Measurements from ENCODE around the gene GRM8.
"Not testable (repeated sequence)": the region's sequence is repeated elsewhere in the genome, so short reads cannot be mapped to it uniquely, and the experiment has no call there.

The GRM8 gene

GRCh38 chr7:126905255-126905654 is 347.5 kb downstream of the GRM8 start:
- not testable (repeated sequence) for DNase-seq

- not testable (repeated sequence) for DNase-seq
Measured at GRCh38 chr7:126901041-126901765, 351.5 kb downstream of the GRM8 start.

DNA sequence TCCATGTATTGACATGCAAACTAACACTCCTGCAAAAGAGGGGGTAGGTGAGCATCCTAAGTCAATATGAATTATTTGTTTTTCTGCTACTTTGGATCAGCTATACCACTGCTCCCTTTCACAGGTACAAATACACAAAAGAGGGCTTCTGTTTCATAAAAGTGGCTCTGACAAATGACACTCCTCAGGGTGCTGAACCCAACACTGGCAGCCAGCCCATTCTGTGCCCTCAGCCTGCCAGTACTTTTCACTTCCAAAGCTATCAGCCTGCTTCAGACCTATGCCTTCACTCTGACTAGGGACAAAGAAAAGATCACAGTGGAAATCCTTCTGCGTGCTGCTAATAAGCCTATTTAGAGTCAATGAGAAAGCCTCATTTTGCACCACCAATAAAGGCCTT is 364.8 kb downstream of the GRM8 start:
- not testable (repeated sequence) for DNase-seq

GRCh38 chr7:126887560-126887959 is 365.2 kb downstream of the GRM8 start:
- DNase-seq, result not testable (repeated sequence)

DNA sequence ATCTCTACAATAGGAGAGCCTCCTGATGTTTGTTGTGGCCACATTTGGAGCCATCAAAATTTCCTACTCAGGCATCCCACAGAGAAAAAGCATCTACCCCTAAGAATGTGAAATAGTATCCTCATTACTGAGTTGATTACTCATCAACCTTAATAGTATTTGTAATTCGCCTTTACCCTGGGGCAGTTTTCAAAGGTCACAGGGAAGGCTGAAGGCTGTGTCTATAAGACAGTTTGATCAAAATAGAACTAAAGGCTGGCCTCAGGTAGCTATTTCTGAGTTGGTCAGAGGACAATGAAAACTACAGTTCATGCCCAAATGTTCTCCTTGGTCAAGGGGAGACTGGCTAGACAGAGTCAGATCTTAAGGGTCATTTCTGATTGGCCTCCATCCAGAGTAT is 370.0 kb downstream of the GRM8 start:
- not testable (repeated sequence) for DNase-seq

DNA sequence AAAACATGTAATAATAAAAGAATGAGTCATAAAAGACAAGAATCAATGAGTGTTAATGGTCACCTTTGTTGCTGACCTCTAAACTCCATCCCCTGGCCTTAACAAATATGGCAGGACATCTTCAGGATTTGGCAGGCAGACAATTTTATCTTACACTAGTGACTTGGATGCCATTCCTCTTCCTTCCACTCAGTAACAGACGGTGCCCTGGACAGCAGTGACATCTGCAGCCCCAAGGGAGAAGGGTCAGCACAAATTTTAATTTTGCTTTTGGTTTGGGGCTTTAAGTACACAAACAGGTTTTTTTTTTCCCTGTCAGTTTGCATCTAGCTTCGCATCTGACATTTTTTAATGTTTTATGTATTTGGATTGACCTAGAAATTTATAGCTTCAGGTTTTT is 370.8 kb downstream of the GRM8 start:
- not testable (repeated sequence) for DNase-seq

DNA sequence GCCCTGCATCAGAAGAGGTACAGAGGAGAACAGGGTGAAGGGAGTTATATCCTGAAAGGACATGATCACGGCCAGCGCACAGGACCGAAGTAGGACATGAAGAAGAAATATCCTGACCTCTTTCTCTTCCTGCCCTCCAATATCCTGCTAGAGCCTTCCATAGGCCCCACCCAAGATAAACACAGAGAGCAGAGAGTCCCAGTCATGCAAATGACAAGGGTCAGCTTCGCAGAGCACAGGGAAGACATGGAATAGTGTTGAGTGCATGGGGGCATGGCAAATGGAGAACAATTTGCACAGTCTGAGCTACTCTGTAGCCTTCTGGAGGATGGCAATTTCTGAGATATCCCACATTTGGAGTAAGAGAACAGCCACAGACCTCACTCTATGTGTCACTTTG is 371.4 kb downstream of the GRM8 start:
- no peak for DNase-seq

DNA sequence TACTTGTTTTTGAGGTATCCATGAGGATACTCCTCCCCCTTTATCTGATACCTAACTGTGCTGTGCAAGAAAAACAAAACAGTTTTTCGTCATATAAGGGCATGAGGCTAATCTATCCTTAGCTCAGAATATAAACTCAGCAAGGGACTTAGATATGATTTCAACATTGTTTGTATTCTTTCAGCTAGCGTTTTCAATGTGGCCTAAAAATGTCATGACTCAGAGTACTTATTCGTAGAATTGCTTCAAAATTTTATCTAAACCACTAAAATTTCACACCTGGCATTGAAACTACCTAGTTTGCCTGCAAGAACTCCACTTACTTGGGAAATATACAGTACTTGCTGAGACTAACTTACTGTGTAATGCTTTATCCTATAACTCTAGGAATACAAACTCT is 376.2 kb downstream of the GRM8 start:
- not testable (repeated sequence) for DNase-seq

GRCh38 chr7:126856691-126857291 is 395.9 kb downstream of the GRM8 start:
- DNase-seq, result no peak

DNA sequence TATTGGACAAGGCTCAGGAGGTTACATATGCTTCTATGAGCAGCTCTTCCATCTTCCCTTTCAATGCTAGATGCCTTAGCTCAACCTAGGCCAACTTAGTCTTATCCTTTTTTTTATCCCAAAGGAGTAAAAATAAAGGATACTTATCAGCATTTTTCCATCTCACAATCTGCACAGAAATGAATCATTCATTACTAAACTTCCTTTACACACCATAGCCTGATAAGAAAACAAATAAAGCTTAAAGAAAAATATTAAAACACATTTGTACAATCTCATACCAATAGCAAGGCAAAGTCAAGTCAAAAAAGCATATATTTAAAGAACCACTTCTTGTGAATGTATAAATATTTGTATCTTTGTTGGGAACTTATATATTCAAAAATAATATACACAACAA is 407.4 kb downstream of the GRM8 start:
- DNase-seq, result no peak

GRCh38 chr7:126843883-126844282 is 408.9 kb downstream of the GRM8 start:
- DNase-seq, result no peak

- DNase-seq, result no peak
Measured at GRCh38 chr7:126843336-126843735, 409.4 kb downstream of the GRM8 start.

GRCh38 chr7:126842451-126842850 is 410.3 kb downstream of the GRM8 start:
- DNase-seq, result no peak

GRCh38 chr7:126840869-126841268 is 411.9 kb downstream of the GRM8 start:
- no peak for DNase-seq

- no peak for DNase-seq
Measured at GRCh38 chr7:126839624-126840023, 413.1 kb downstream of the GRM8 start.

- no peak for DNase-seq
Measured at GRCh38 chr7:126838194-126838593, 414.5 kb downstream of the GRM8 start.

- not testable (repeated sequence) for DNase-seq
Measured at GRCh38 chr7:126831241-126831640, 421.5 kb downstream of the GRM8 start.

- no peak for DNase-seq
Measured at GRCh38 chr7:126820925-126821324, 431.8 kb downstream of the GRM8 start.

DNA sequence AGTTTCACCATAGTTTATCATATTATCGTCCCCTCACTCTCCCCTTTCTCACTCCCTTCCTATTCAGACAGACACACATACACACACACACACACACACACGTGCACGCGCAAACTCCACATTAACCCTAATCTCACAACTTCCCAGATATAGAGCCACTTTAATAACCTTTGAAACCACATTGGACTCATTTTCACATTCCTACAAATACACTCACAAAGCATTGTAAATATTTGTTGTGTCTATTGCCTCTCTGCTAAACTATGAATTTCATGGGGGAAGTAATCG is 433.6 kb downstream of the GRM8 start:
- no peak for DNase-seq

- DNase-seq, result no peak
Measured at GRCh38 chr7:126818393-126819196, 434.1 kb downstream of the GRM8 start.

DNA sequence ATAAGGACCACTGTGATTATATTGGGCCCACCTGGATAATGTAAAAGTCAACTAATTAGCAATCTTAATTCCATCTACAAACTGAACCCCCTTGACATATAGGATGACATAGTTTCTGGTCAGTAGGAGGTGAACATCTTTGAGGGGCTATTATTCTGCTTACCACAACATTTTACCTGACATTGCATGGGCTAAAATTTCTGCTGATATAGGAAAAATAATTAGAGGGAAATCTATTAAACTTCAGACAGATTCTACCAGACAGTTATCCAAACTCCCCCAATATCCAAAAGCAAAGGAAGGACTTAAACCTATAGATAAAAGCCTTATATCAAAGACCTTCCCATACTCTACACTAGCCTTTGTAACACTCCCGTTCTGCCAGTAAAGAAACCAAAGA is 443.6 kb downstream of the GRM8 start:
- DNase-seq, result no peak

DNA sequence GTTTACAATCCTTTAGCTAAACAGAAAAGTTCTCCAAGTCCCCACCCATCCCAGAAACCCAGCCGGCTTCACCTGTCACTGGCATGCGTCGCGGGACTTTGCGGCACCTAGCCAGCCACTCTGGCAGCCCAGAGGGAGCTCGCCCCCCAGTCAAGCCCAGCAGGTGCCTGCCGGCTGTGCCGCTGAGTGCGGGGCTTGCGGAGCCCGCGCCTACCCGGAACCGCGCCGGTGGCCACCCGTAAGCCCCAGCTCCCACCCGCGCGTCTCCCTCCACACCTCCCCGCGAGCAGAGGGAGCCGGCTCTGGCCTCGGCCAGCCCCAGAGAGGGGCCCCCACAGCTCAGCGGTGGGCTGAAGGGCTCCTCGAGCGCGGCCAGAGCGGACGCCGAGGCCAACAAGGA is 446.1 kb downstream of the GRM8 start:
- no peak for DNase-seq

GRCh38 chr7:126805351-126805750 is 447.4 kb downstream of the GRM8 start:
- no peak for DNase-seq

DNA sequence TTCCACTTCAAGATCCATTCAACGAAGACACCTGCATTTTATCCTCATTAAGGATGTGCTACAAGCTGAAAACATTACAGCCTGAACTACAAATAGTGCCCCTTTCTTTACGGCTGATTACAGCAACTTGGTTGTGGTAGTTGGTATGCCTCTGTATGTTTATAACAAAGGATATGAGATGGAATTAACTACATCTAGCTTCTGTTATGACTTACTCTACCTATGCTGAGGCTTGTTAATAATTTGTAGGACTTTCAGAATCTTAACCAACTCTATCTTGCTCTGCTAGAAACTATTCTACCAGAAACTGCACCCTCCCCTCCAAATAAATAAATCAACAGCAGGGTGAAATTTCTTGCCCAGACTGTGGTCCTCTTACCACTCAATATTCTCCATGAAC is 448.1 kb downstream of the GRM8 start:
- DNase-seq, result no peak
